GM21367 (cell line): ENCODE measurements around the gene ZNF138.

ENCODE experiments used
- ATAC-seq: cut with Tn5 transposase; IDR thresholded peaks from one replicate; pipeline ENCODE4 v1.9.1; 2021; ENCODE audit not compliant: unreplicated experiment

The ZNF138 gene

GRCh38 chr7:64875258-64875657 is 81.0 kb downstream of the ZNF138 start:
- ATAC-seq = no peak

DNA sequence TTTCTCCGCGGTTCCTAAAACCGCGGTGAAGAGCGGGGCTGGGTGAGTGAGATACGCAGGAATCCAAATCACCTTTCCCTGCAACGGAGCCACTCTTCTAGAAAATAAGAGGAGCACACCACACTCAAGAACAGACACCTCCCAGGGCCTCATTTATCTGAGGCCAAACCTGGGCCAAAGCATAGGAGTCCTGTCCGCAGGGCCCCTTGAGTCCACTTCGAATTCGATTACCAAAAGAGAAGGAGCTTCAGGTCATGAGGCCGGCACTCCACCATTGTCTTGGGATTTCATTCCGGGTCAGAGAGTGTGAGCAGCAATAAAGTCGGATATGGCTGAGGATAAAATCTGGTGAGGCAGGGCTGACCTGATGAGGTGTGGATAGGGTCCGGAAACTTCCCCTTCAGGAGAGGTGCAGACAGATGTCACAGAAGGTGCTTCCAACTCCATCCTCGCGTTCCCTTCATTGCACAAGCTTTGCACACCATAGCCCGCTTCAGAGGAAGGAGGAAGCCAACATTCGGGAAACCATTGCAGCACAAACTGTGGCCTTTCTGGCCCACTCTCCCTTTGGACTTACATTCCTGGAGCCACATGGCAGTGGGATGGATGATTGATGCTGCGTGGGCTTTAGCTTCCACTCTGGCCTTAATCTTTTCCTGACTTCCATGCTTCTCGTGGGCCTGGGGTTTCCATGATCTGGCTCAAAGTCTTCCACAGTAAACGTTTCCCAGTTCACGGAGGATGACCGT is 81.6 kb downstream of the ZNF138 start:
- ATAC-seq = no peak

DNA sequence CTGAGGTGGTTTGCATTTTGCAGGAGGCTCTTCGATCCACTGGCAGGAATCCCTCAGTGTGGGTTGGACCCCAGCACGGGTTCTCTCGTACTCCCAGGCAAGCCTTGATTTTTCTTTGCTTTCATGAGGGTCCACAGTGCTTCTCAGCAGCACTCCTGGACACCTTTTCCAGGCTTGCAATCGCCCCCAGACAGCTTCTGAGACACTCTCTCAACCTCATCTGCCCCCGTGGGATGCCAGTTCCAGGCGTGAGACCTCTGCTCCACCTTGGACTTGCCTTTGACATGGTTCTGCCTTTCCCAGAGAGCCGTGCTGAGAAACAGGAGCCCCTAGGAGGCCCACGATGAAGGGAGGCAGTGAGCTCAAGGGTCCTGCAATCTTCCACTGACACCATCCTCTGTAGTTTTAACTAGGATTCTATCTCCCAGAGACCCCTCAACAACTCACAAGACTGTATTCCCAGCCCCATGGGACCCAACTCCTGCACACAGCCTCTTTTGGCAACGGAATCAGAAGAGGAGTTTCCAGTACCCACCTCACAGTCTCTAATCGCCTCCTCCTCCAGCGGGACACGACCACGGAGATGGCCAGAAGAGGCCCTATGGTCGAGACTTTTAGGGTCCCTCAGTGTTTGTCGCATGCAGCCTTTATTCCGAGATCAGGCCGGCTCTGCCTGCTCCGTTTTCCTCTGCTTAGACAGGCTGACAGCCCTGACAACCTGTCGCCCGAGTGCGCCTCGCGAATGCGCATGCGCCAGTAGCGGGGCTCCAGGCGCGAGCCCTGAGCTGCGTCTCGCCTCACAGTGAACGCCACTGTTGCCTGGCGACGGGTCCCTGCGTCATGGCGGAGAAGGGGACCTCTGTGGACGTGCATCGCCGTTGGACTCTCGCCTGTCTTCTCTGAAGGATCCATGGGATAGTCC is 82.8 kb downstream of the ZNF138 start:
- ATAC-seq = no peak

DNA sequence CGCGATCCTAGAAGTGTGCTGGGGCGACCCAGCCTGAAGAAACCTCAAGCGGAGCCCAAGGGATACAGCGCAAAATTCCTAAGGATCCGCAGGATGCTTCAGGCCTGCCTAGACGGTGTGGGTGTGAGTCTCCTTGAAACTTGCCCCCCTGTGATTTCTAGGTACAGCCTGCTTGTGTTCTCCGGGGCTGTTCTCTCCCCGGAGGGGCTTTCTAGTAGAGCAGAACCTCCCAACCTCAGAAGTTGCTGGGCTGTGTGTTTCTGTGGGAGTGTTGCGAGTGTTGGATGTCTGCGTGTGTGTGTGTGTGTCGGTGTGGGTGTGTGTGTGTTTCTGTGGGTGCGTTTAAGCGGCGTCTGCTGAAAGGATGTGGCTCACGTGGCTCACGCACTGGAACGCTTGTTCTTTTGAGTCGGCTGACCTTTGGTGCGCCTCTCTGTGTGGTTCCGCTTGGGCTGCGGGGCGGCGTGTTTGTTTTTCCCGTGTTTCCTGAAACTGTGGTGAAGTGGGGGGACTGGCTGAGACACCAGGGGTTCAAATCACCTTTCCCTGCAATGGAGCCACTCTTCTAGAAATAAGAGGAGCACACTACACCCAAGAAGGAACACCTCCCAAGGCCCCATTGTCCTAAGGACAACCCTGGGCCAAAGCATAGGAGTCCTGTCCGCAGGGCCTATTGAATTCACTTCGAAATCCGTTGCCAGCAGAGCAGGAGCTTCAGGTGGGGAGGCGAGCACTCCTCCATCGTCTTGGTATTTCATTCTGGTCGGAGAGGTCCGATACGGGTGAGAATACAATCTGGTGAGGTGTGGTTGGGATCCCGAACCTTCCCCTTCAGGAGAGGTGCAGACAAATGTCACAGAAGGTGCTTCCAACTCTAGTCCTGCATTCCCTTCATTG is 83.7 kb downstream of the ZNF138 start:
- no peak for ATAC-seq

DNA sequence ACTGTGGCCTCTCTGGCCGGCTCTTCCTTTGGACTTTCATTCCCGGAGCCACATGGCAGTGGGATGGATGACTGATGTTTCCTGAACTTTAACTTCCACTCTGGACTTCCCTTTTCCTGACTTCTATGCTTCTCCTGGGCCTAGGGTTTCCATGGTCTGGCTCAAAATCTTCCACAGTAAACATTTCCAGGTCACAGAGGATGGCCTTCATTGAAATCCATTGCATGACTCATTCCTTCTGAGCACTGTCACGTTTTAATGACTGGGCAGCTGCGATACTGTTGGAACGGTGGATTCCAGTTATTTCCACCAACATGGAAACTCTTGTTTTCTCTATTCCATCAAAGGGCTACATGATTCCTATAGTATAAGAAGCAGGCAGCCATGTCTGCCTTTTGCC is 84.5 kb downstream of the ZNF138 start:
- no peak for ATAC-seq

GRCh38 chr7:64879086-64879730 is 85.0 kb downstream of the ZNF138 start:
- ATAC-seq = no peak

GRCh38 chr7:64879800-64880199 is 85.6 kb downstream of the ZNF138 start:
- no peak for ATAC-seq

- ATAC-seq = no peak
These were observed 86.4 kb downstream of the ZNF138 start for GRCh38 chr7:64880322-64881297.

- ATAC-seq = no peak
These were observed 87.4 kb downstream of the ZNF138 start for GRCh38 chr7:64881461-64882287.

GRCh38 chr7:64882341-64883112 is 88.3 kb downstream of the ZNF138 start:
- ATAC-seq = no peak
